ENCODE results near the gene NPTX2. TPM values are rescaled to one million over a fixed set of nuclear protein-coding genes. Genes with fewer than 3 reads are reported as not detected.

NPTX2 gene, protein sequence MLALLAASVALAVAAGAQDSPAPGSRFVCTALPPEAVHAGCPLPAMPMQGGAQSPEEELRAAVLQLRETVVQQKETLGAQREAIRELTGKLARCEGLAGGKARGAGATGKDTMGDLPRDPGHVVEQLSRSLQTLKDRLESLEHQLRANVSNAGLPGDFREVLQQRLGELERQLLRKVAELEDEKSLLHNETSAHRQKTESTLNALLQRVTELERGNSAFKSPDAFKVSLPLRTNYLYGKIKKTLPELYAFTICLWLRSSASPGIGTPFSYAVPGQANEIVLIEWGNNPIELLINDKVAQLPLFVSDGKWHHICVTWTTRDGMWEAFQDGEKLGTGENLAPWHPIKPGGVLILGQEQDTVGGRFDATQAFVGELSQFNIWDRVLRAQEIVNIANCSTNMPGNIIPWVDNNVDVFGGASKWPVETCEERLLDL
- total RNA-seq: 0.57 and 2.7 TPM in 2 replicates

GRCh38 chr7:98617051-98617959, at the start of gene NPTX2:
Gene NPTX2 (plus strand): TSS chr7:98617285. CDS start chr7:98617462, 177 bp downstream.

Other genes with a start within 250 kb of the NPTX2 start
- 1.3 and 1.4 TPM in 2 replicates for gene BAIAP2L1, start 216.2 kb upstream of the NPTX2 start, total RNA-seq

All from smooth muscle cell of bladder (primary cell).